ENCODE data around the gene EMP2.
"Not testable (repeated sequence)": the region's sequence is repeated elsewhere in the genome, so short reads cannot be mapped to it uniquely, and the experiment has no call there.

The EMP2 gene

GRCh38 chr16:10578474-10579316, 1.7 kb downstream of the EMP2 start:
- DNase-seq (ENCODE audit: low spot score): no peak

GRCh38 chr16:10577305-10578202, 2.8 kb downstream of the EMP2 start:
- peak; percentile 44 for DNase-seq (ENCODE audit: low spot score)

- DNase-seq (ENCODE audit: low spot score): no peak
Measured at GRCh38 chr16:10576390-10577304, 3.8 kb downstream of the EMP2 start.

GRCh38 chr16:10575506-10576130, 4.8 kb downstream of the EMP2 start:
- no peak for DNase-seq (ENCODE audit: low spot score)

GRCh38 chr16:10572611-10573010, 7.8 kb downstream of the EMP2 start:
- no peak for DNase-seq (ENCODE audit: low spot score)

- no peak for DNase-seq (ENCODE audit: low spot score)
Measured at GRCh38 chr16:10571354-10571753, 9.0 kb downstream of the EMP2 start.

GRCh38 chr16:10569621-10570020, 10.8 kb downstream of the EMP2 start:
- no peak for DNase-seq (ENCODE audit: low spot score)

- no peak for DNase-seq (ENCODE audit: low spot score)
Measured at GRCh38 chr16:10566613-10567012, 13.8 kb downstream of the EMP2 start.

- DNase-seq (ENCODE audit: low spot score): no peak
Measured at GRCh38 chr16:10565167-10565566, 15.2 kb downstream of the EMP2 start.

GRCh38 chr16:10564591-10564990, 15.8 kb downstream of the EMP2 start:
- DNase-seq (ENCODE audit: low spot score): no peak

- no peak for DNase-seq (ENCODE audit: low spot score)
Measured at GRCh38 chr16:10562361-10562899, 18.0 kb downstream of the EMP2 start.

- DNase-seq (ENCODE audit: low spot score): no peak
Measured at GRCh38 chr16:10561425-10561824, 19.0 kb downstream of the EMP2 start.

- no peak for DNase-seq (ENCODE audit: low spot score)
Measured at GRCh38 chr16:10561001-10561400, 19.4 kb downstream of the EMP2 start.

GRCh38 chr16:10559792-10560191, 20.6 kb downstream of the EMP2 start:
- DNase-seq (ENCODE audit: low spot score): not testable (repeated sequence)

GRCh38 chr16:10558746-10559641, 21.4 kb downstream of the EMP2 start:
- peak; percentile 63 for DNase-seq (ENCODE audit: low spot score)

GRCh38 chr16:10558305-10558704, 22.1 kb downstream of the EMP2 start:
- no peak for DNase-seq (ENCODE audit: low spot score)

- no peak for DNase-seq (ENCODE audit: low spot score)
Measured at GRCh38 chr16:10557750-10558149, 22.6 kb downstream of the EMP2 start.

GRCh38 chr16:10556236-10556635, 24.2 kb downstream of the EMP2 start:
- no peak for DNase-seq (ENCODE audit: low spot score)

- DNase-seq (ENCODE audit: low spot score): no peak
Measured at GRCh38 chr16:10554569-10554968, 25.8 kb downstream of the EMP2 start.

GRCh38 chr16:10552998-10553491, 27.4 kb downstream of the EMP2 start:
- peak; percentile 82 for DNase-seq (ENCODE audit: low spot score)

Data from iPS-NIHi11 (cell line).